ENCODE measurements around the gene PTPN5.
"Not testable (repeated sequence)": the region's sequence is repeated elsewhere in the genome, so short reads cannot be mapped to it uniquely, and the experiment has no call there.

PTPN5 gene

GRCh38 chr11:18681949-18682348, 109.6 kb downstream of the PTPN5 start:
- DNase-seq (ENCODE audit: low read depth) = not testable (repeated sequence)
